ENCODE measurements around the gene ZNF865.

Gene ZNF865

GRCh38 chr19:55644842-55645511 is 39.5 kb downstream of the ZNF865 start:
- no peak for DNase-seq (ENCODE audit: low spot score)

GRCh38 chr19:55645512-55645881 is 40.0 kb downstream of the ZNF865 start:
- no peak for DNase-seq (ENCODE audit: low spot score)

- no peak for DNase-seq (ENCODE audit: low spot score)
Observed at GRCh38 chr19:55646889-55647731, 41.7 kb downstream of the ZNF865 start.

GRCh38 chr19:55647732-55648584 is 42.5 kb downstream of the ZNF865 start, which contains the start of gene CCDC106:
Gene CCDC106 (plus strand): TSS chr19:55648212. CDS start chr19:55649047, 835 bp downstream.
- peak; percentile 87 for DNase-seq (ENCODE audit: low spot score)

GRCh38 chr19:55648585-55649267 is 43.3 kb downstream of the ZNF865 start:
- DNase-seq (ENCODE audit: low spot score): no peak

- DNase-seq (ENCODE audit: low spot score): no peak
Observed at GRCh38 chr19:55649268-55650125, 44.0 kb downstream of the ZNF865 start.

GRCh38 chr19:55650126-55650557 is 44.7 kb downstream of the ZNF865 start:
- no peak for DNase-seq (ENCODE audit: low spot score)

GRCh38 chr19:55650602-55651230 is 45.3 kb downstream of the ZNF865 start:
- DNase-seq (ENCODE audit: low spot score): no peak

- DNase-seq (ENCODE audit: low spot score): no peak
Observed at GRCh38 chr19:55651236-55651635, 45.8 kb downstream of the ZNF865 start.

GRCh38 chr19:55652311-55653128 is 47.1 kb downstream of the ZNF865 start:
- peak; percentile 71 for DNase-seq (ENCODE audit: low spot score)

- peak; percentile 98 for DNase-seq (ENCODE audit: low spot score)
Observed at GRCh38 chr19:55653651-55654322, 48.3 kb downstream of the ZNF865 start.

- peak; percentile 100 for DNase-seq (ENCODE audit: low spot score)
Observed at GRCh38 chr19:55654323-55654867, 48.9 kb downstream of the ZNF865 start.

GRCh38 chr19:55654868-55655647 is 49.6 kb downstream of the ZNF865 start, which contains the start of gene U2AF2:
Gene U2AF2 (plus strand): TSS chr19:55655035. CDS start chr19:55655105, 70 bp downstream.
- peak; percentile 98 for DNase-seq (ENCODE audit: low spot score)

- DNase-seq (ENCODE audit: low spot score): no peak
Observed at GRCh38 chr19:55655648-55656040, 50.2 kb downstream of the ZNF865 start.

GRCh38 chr19:55656552-55656951 is 51.1 kb downstream of the ZNF865 start:
- no peak for DNase-seq (ENCODE audit: low spot score)

GRCh38 chr19:55656988-55657747 is 51.7 kb downstream of the ZNF865 start:
- DNase-seq (ENCODE audit: low spot score): no peak
